Suprapubic skin (tissue), 3 donors: ENCODE results near the gene RAP1GAP.

Experiments used
- CTCF ChIP-seq, 2 donors: fragments of 200-600 bp in 1 of 2; fragments of 450-650 bp in 1 of 2; sonication (generic) in 1 of 2; IDR thresholded peaks; one replicate each; pipeline ENCODE4 v1.5.1; 2016 to 2019; ENCODE audit warnings: antibody characterized with exemption in 2 of 2, mild to moderate bottlenecking in 1 of 2, moderate library complexity in 1 of 2
- POLR2A ChIP-seq, 2 donors: fragments of 450-650 bp; IDR thresholded peaks; one replicate each; pipeline ENCODE4 v1.6.1; 2017; ENCODE audit warnings: antibody characterized with exemption in 2 of 2, mild to moderate bottlenecking in 2 of 2, moderate library complexity in 2 of 2

- TF ChIP-seq CTCF (IDR thresholded peaks at IDR 0.05) (no peak), POLR2A (IDR thresholded peaks at IDR 0.05) (no peak)
Measured at GRCh38 chr1:21598904-21599303, 70.3 kb downstream of the RAP1GAP start.
